VCaP (cell line): Measurements from ENCODE around the gene DNAH3.

Experiments used
- H3K27ac ChIP-seq: fragments of 450-650 bp; 2 replicates; pipeline ENCODE4 v1.5.1; 2017
- CTCF ChIP-seq: fragments of 450-650 bp; conservative IDR thresholded peaks from 2 replicates; pipeline ENCODE4 v1.5.1; 2017; ENCODE audit warnings: mild to moderate bottlenecking, moderate library complexity

DNAH3 gene

GRCh38 chr16:20905576-20905975, 245.1 kb downstream of the DNAH3 start:
- TF ChIP-seq CTCF: no peak
- H3K27ac ChIP-seq: no peak overlapping the region

DNA sequence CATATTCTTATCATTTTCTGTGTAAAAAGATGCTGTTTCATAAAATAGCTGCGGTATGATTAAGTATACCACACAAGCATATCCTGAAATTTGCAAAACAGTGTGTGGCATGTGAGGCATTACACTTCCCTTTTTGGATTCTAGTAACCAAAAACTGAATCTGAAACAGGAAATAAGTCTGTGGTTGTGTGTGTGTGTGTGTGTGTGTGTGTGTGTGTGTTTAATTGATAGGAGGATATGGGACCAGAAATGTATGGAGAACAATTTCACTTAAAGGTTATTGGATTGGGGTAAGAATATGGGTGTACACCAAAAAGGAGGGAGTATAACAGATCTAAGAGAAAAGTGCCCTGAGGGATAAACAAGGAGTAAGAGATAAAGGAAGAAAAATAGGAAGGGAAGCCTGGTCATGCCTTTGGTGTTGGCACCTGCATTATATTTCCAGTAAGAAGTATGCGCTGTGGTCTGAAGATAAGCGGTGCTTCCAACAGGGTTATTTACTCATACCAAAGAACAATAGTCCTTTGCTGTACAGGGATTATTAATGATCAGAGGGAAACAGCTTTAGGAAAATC, 246.1 kb downstream of the DNAH3 start:
- no peak for TF ChIP-seq CTCF
- no peak overlapping the region for H3K27ac ChIP-seq

- no peak overlapping the region for H3K27ac ChIP-seq
- no peak for TF ChIP-seq CTCF
Measured at GRCh38 chr16:20903899-20904506, 246.6 kb downstream of the DNAH3 start.

DNA sequence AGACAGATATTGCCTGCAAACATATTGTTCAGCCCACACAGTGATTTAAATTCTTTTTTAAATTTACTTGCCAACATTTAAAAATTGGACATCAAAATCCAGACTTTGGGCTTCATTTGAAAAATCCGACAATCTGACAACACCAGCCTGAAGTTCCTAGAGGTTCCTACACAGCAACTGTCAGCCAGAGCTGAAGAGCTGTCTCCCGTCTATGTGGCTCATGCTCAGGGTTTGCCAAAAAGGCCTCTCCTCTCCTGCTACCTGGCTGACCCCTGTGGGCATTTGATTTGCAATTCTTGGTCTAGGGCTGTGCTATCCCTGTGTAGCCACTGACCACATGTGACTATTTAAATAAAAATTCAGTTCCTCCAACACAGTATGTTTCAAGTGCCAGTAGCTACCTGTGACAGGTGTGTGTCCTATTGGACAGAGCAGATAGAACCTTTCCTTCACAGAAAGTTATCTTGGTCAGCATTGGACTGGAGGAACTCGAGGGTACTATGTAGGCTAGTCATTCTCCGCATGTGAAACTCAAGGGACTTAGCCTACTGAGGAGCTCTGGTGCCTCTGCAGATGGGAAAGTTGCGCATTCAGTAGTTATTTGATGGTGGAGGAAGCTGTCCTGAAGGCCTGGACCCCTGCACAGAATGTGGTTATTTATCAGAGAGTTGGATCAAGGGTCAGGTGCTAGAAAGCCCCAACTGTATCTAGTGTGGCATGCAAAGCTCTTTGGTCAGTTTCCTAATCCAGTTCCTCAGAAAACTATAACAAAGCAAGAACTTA, 247.3 kb downstream of the DNAH3 start:
- TF ChIP-seq CTCF: no peak
- no peak overlapping the region for H3K27ac ChIP-seq

DNA sequence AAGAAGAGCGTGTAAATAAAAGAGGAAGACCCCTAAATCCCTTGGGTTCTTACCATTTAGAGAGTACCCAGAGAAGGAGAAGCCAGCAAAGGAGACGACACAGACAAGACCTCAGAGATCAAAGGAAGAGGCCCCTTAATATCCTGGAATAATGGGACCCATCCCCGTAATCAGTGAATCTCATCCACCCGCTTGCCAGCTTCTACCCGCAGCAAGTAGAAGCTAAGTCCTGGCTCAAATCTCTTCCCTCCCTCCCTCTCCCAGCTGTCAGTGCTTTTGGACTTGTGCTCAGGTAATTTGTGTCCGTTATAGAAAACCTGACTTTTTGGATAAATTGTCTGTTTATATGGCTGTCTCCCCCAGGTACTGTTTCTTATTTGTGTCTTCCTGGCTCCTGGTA, 248.2 kb downstream of the DNAH3 start:
- no peak for TF ChIP-seq CTCF
- H3K27ac ChIP-seq: peak overlapping the region; percentile 87

- no peak for TF ChIP-seq CTCF
- peak overlapping the region; percentile 87 for H3K27ac ChIP-seq
Measured at GRCh38 chr16:20901436-20902112, 249.1 kb downstream of the DNAH3 start.

- peak overlapping the region; percentile 87 for H3K27ac ChIP-seq
- no peak for TF ChIP-seq CTCF
Measured at GRCh38 chr16:20901068-20901435, 249.6 kb downstream of the DNAH3 start.
